WTC11 (cell line): ENCODE results near the gene ASTN2.

Source experiments
- CREM ChIP-seq: sonication (generic); formaldehyde crosslinking; IDR thresholded peaks from 2 replicates; pipeline ENCODE4 v1.8.1; 2022; ENCODE audit warnings: mild to moderate bottlenecking, missing genetic modification reagents, moderate library complexity
- FOXP1 ChIP-seq: sonication (generic); formaldehyde crosslinking; IDR thresholded peaks from 2 replicates; pipeline ENCODE4 v1.8.0; 2022; ENCODE audit warnings: missing genetic modification reagents, mild to moderate bottlenecking, moderate library complexity, borderline replicate concordance
- GABPB1 ChIP-seq: sonication (generic); formaldehyde crosslinking; IDR thresholded peaks from 2 replicates; pipeline ENCODE4 v1.8.1; 2023; ENCODE audit warnings: mild to moderate bottlenecking, missing genetic modification reagents
- TF ChIP-seq, protein P1 (sequence below): sonication (generic); formaldehyde crosslinking; IDR thresholded peaks from 2 replicates; pipeline ENCODE4 v1.8.1; 2023; ENCODE audit warnings: mild to moderate bottlenecking, missing genetic modification reagents, moderate library complexity
- TF ChIP-seq, protein P2 (sequence below): sonication (generic); formaldehyde crosslinking; IDR thresholded peaks from 2 replicates; pipeline ENCODE4 v1.8.0; 2022; ENCODE audit warnings: mild to moderate bottlenecking, missing genetic modification reagents
- TF ChIP-seq, protein P3 (sequence below): fragments of 200-600 bp; IDR thresholded peaks from 2 replicates; pipeline ENCODE4 v1.8.0; 2022; ENCODE audit warnings: antibody characterized with exemption
- TF ChIP-seq, protein P4 (sequence below): sonication (generic); formaldehyde crosslinking; IDR thresholded peaks from 2 replicates; pipeline ENCODE4 v1.8.0; 2022; ENCODE audit warnings: mild to moderate bottlenecking, missing genetic modification reagents
- TF ChIP-seq, protein P5 (sequence below): sonication (generic); formaldehyde crosslinking; IDR thresholded peaks from 2 replicates; pipeline ENCODE4 v1.8.0; 2022; ENCODE audit warnings: mild to moderate bottlenecking, missing genetic modification reagents
- TF ChIP-seq, protein P6 (sequence below): fragments of 250-450 bp; sonication (Bioruptor Pico); conservative IDR thresholded peaks from 2 replicates; pipeline ENCODE4 v1.9.0; 2021; ENCODE audit warnings: mild to moderate bottlenecking
- TF ChIP-seq, protein P7 (sequence below): sonication (generic); formaldehyde crosslinking; IDR thresholded peaks from 2 replicates; pipeline ENCODE4 v1.8.0; 2023; ENCODE audit warnings: missing genetic modification reagents, mild to moderate bottlenecking, borderline replicate concordance

DNA sequence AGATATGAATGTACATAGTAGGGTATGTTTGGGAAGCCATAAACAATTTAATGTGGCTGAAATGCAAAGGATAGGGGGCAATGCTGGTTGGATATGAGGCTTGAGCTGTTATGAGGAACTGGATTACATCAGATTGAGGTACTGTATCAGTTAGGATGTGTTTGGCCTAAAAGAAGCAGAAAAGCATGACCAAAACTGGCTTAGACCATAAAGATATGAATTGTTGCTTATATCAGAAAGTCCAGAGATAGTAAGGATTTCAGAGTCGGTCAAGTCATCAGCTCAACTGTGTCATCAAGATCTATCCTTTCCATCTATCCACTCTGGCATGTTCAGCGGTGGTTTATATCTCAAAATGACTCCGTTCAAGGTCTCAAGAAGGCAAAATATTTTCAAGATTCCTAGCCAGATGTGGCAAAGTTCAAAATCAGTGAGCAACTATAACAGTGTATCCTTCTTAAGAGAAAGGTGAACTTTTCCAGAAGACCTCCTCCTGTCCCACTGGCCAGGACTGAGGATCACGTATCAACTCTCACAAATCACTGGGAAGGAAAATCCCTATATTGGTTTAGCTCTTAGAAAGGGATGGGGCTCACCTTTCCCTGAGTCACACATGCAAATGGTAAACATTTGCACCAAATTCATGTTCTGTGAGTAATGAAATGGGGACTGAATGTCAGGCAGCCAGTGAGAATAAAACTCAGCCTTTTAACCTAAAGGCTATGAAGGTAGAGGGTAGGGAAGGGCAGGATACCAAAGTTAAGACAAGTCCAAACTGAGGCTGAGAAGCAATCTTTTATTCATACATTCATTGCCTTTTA, 469.9 kb downstream of the ASTN2 start:
- TF ChIP-seq, protein P1, sequence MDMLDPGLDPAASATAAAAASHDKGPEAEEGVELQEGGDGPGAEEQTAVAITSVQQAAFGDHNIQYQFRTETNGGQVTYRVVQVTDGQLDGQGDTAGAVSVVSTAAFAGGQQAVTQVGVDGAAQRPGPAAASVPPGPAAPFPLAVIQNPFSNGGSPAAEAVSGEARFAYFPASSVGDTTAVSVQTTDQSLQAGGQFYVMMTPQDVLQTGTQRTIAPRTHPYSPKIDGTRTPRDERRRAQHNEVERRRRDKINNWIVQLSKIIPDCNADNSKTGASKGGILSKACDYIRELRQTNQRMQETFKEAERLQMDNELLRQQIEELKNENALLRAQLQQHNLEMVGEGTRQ (CRISPR knock-in tag) = no peak
- TF ChIP-seq, protein P2, sequence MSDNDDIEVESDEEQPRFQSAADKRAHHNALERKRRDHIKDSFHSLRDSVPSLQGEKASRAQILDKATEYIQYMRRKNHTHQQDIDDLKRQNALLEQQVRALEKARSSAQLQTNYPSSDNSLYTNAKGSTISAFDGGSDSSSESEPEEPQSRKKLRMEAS (CRISPR knock-in tag) = no peak
- TF ChIP-seq, protein P3, sequence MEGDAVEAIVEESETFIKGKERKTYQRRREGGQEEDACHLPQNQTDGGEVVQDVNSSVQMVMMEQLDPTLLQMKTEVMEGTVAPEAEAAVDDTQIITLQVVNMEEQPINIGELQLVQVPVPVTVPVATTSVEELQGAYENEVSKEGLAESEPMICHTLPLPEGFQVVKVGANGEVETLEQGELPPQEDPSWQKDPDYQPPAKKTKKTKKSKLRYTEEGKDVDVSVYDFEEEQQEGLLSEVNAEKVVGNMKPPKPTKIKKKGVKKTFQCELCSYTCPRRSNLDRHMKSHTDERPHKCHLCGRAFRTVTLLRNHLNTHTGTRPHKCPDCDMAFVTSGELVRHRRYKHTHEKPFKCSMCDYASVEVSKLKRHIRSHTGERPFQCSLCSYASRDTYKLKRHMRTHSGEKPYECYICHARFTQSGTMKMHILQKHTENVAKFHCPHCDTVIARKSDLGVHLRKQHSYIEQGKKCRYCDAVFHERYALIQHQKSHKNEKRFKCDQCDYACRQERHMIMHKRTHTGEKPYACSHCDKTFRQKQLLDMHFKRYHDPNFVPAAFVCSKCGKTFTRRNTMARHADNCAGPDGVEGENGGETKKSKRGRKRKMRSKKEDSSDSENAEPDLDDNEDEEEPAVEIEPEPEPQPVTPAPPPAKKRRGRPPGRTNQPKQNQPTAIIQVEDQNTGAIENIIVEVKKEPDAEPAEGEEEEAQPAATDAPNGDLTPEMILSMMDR = no peak
- no peak for TF ChIP-seq GABPB1 (CRISPR knock-in tag)
- no peak for TF ChIP-seq FOXP1 (CRISPR knock-in tag)
- TF ChIP-seq, protein P4, sequence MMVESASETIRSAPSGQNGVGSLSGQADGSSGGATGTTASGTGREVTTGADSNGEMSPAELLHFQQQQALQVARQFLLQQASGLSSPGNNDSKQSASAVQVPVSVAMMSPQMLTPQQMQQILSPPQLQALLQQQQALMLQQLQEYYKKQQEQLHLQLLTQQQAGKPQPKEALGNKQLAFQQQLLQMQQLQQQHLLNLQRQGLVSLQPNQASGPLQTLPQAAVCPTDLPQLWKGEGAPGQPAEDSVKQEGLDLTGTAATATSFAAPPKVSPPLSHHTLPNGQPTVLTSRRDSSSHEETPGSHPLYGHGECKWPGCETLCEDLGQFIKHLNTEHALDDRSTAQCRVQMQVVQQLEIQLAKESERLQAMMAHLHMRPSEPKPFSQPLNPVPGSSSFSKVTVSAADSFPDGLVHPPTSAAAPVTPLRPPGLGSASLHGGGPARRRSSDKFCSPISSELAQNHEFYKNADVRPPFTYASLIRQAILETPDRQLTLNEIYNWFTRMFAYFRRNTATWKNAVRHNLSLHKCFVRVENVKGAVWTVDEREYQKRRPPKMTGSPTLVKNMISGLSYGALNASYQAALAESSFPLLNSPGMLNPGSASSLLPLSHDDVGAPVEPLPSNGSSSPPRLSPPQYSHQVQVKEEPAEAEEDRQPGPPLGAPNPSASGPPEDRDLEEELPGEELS (CRISPR knock-in tag) = no peak
- TF ChIP-seq CREM (CRISPR knock-in tag) = no peak
- TF ChIP-seq, protein P5, sequence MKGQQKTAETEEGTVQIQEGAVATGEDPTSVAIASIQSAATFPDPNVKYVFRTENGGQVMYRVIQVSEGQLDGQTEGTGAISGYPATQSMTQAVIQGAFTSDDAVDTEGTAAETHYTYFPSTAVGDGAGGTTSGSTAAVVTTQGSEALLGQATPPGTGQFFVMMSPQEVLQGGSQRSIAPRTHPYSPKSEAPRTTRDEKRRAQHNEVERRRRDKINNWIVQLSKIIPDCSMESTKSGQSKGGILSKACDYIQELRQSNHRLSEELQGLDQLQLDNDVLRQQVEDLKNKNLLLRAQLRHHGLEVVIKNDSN = no peak
- TF ChIP-seq, protein P6, sequence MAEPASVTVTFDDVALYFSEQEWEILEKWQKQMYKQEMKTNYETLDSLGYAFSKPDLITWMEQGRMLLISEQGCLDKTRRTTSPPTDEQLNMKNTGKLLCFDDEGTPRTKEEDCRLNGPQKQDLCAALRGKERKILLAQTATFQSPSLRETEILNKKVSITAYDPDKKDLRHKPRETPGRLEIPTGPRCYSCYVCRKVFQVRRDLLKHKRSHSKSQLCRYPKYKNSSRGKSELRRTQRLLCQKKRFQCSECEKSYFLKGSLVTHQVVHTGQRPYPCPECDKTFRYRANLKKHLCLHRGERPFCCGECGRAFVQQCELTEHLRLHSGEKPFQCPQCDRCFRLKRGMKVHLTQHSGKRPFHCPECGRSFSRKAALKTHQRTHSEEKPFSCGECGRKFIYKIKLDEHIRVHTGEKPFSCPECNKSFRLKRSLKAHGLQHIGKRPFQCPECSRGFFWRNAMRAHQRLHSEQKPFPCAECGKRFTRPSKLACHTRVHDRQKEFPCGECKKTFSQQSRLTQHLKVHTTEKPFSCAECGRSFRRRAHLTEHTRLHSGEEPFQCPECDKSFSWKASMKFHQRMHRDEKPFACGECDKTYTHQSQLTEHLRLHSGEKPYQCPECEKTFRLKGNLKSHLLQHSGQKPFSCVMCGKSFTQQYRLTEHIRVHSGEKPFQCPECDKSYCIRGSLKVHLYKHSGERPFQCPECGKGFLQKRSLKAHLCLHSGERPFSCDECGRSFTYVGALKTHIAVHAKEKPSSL (CRISPR knock-in tag) = no peak
- TF ChIP-seq, protein P7, sequence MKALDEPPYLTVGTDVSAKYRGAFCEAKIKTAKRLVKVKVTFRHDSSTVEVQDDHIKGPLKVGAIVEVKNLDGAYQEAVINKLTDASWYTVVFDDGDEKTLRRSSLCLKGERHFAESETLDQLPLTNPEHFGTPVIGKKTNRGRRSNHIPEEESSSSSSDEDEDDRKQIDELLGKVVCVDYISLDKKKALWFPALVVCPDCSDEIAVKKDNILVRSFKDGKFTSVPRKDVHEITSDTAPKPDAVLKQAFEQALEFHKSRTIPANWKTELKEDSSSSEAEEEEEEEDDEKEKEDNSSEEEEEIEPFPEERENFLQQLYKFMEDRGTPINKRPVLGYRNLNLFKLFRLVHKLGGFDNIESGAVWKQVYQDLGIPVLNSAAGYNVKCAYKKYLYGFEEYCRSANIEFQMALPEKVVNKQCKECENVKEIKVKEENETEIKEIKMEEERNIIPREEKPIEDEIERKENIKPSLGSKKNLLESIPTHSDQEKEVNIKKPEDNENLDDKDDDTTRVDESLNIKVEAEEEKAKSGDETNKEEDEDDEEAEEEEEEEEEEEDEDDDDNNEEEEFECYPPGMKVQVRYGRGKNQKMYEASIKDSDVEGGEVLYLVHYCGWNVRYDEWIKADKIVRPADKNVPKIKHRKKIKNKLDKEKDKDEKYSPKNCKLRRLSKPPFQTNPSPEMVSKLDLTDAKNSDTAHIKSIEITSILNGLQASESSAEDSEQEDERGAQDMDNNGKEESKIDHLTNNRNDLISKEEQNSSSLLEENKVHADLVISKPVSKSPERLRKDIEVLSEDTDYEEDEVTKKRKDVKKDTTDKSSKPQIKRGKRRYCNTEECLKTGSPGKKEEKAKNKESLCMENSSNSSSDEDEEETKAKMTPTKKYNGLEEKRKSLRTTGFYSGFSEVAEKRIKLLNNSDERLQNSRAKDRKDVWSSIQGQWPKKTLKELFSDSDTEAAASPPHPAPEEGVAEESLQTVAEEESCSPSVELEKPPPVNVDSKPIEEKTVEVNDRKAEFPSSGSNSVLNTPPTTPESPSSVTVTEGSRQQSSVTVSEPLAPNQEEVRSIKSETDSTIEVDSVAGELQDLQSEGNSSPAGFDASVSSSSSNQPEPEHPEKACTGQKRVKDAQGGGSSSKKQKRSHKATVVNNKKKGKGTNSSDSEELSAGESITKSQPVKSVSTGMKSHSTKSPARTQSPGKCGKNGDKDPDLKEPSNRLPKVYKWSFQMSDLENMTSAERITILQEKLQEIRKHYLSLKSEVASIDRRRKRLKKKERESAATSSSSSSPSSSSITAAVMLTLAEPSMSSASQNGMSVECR (CRISPR knock-in tag) = no peak
